Left lung (tissue), 10 donors: ENCODE results near the gene SPTBN4. TPM values are rescaled to one million over a fixed set of nuclear protein-coding genes. Genes with fewer than 3 reads are reported as not detected.
"Not testable (repeated sequence)": the region's sequence is repeated elsewhere in the genome, so short reads cannot be mapped to it uniquely, and the experiment has no call there.

Experiments
- ATAC-seq: fragments of 200-7000 bp; cut with Tn5 transposase; one replicate; pipeline ENCODE4 v1.9.1; 2020; ENCODE audit warnings: moderate library complexity
- DNase-seq, 4 donors: peaks; one replicate each; pipeline ENCODE4 v3.0.0-alpha.2; 2013 to 2020
- H3K27ac ChIP-seq, 2 donors: fragments of 200-600 bp; sonication (generic) in 1 of 2; one replicate each; pipeline versions ENCODE4 v1.5.0 to v1.8.0; 2020 to 2021
- H3K27me3 ChIP-seq, 2 donors: fragments of 200-600 bp; sonication (generic) in 1 of 2; one replicate each; pipeline versions ENCODE4 v1.5.0 to v1.8.0; 2020 to 2021
- H3K36me3 ChIP-seq, 2 donors: fragments of 200-600 bp; sonication (generic) in 1 of 2; one replicate each; pipeline versions ENCODE4 v1.5.0 to v1.8.0; 2020 to 2021
- H3K4me1 ChIP-seq, 2 donors: fragments of 200-600 bp; one replicate each; pipeline ENCODE4 v1.8.0; 2021
- H3K4me3 ChIP-seq, 2 donors: fragments of 200-600 bp; sonication (generic) in 1 of 2; one replicate each; pipeline versions ENCODE4 v1.5.0 to v1.8.0; 2020 to 2021; ENCODE audit warnings: mild to moderate bottlenecking in 1 of 2
- H3K9me3 ChIP-seq, 2 donors: fragments of 200-600 bp; sonication (generic) in 1 of 2; one replicate each; pipeline versions ENCODE4 v1.5.0 to v1.8.0; 2020 to 2021
- CTCF ChIP-seq, 2 donors: fragments of 200-600 bp; sonication (generic) in 1 of 2; IDR thresholded peaks; one replicate each; pipeline versions ENCODE4 v1.5.0 to v1.8.0; 2021; ENCODE audit warnings: antibody characterized with exemption in 2 of 2
- intact Hi-C, 2 donors: fragments of 100-400 bp; cut with DNase I; formaldehyde crosslinking; loops; one replicate each; pipeline versions ENCODE4 v1.11.2 to v1.14.2; 2022
- polyA plus RNA-seq, 6 donors: library from polyadenylated mRNA; unstranded; fragments of 120-200 nt; gene quantifications; one replicate each; pipeline ENCODE4 v1.2.1, GENCODE V29; 2013; ENCODE audit not compliant: insufficient read length in 6 of 6
- total RNA-seq, 2 donors: library from RNA; stranded (reverse); fragmentation: NEBNext Ultra II Directional; extraction: Animal tissue kit (Norgen Biotek cat#: 25700); gene quantifications; one replicate each; pipeline ENCODE4 v1.2.1, GENCODE V29; 2021
- donor health status: DM: no; HTN: yes; CAD: no.
- donor health status: DM: no; HTN: no; CAD: no.

SPTBN4 gene
- total and polyA plus RNA-seq, 8 donors = 0.42 to 2.5 (median 1.3) TPM

DNA sequence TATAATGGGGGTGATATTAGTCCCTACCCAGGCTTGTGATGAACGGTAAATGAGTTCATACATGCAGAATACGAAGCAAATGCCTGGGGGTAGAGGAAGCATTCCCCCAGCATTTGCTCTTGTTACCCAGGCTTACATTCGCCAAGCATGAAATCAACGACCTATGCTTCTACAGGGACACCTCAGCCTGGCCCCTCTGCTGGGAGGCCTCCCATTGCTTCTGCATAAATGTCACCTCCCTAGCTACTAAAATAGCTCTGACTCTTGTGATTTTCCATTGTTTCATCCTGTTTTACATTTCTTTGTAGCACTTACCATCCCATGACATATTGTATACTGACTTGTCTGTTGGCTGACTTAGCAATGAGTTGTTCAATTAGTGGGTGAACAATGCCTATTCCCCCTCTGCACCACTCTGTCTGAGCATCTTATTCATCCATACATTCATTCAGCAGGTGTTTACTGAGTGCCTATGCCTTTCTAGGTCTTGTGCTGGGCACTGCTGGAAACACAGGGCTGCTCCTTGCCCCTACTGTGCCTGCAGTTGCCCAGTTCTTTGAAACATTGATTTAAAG is 47.0 kb downstream of the SPTBN4 start:
- ATAC-seq = no peak
- Histone ChIP-seq H3K27me3 (peaks cover 34 to 89% of the 10 kb centered on the region in 2 donors), H3K4me3 (no peak overlapping the region)

DNA sequence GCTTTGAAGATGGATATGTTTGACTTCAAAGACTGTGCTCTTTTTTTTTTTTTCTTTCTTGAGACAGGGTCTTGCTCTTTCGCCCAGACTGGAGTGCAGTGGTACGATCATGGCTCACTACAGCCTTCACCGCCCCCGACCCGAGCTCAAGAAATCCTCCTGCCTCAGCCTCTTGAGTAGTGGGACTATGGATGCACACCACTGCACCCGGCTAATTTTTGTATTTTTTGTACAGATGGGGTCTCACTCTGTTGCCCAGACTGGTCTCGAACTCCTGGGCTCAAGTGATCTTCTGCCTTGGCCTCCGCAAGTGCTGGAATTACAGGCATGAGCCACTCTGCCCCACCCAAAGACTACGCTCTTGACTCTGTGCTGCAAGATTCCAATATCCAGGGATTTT is 50.4 kb downstream of the SPTBN4 start:
- Histone ChIP-seq H3K4me3 (no peak overlapping the region), H3K27ac (no peak overlapping the region), H3K36me3 (no peaks in the 10 kb centered on the region), H3K4me1 (peaks cover 0 to 13% of the 10 kb centered on the region in 2 donors), H3K9me3 (no peaks in the 10 kb centered on the region), H3K27me3 (peaks cover 32 to 91% of the 10 kb centered on the region in 2 donors)
- TF ChIP-seq CTCF (IDR thresholded peaks at IDR 0.05) = no peak
- ATAC-seq = no peak
- DNase-seq = no peak
- intact Hi-C loops = no loop called here

More for the DNA sequence above, 47.0 kb downstream of the SPTBN4 start:
- intact Hi-C loops = no loop called here
- Histone ChIP-seq H3K9me3 (no peaks in the 10 kb centered on the region), H3K36me3 (no peaks in the 10 kb centered on the region), H3K4me1 (peaks cover 0 to 7% of the 10 kb centered on the region in 2 donors), H3K27ac (no peak overlapping the region)
- DNase-seq = no peak
- no peak for TF ChIP-seq CTCF (IDR thresholded peaks at IDR 0.05)

DNA sequence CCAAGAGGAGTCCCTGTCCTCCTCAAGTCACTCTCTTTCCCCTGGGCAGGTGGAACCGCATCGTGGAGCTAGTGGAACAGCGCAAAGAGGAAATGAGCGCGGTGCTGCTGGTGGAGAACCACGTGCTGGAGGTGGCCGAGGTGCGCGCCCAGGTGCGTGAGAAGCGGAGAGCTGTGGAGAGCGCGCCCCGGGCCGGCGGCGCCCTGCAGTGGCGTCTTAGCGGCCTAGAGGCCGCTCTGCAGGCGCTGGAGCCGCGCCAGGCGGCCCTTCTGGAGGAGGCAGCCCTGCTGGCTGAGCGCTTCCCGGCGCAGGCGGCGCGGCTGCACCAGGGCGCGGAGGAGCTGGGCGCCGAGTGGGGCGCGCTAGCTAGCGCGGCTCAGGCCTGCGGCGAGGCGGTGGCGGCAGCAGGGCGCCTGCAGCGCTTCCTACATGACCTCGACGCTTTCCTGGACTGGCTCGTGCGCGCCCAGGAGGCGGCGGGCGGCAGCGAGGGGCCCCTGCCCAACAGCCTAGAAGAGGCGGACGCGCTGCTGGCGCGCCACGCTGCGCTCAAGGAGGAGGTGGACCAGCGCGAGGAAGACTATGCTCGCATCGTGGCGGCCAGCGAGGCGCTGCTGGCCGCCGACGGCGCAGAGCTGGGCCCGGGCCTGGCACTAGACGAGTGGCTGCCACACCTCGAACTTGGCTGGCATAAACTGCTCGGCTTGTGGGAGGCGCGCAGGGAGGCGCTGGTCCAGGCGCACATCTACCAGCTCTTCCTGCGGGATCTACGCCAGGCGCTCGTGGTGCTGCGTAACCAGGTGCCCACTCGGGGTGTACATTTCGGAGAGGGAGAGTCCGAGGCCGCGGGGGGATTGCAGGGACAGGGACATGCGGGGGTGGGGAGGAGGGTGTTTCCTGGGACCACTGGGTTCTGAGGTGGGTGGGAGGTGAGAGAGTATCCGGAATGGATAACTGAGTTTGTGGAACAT is 52.8 kb downstream of the SPTBN4 start:
- Histone ChIP-seq H3K4me3 (no peak overlapping the region), H3K9me3 (no peaks in the 10 kb centered on the region), H3K27me3 (peaks cover 9 to 81% of the 10 kb centered on the region in 2 donors), H3K4me1 (peaks cover 0 to 10% of the 10 kb centered on the region in 2 donors), H3K36me3 (no peaks in the 10 kb centered on the region), H3K27ac (no peak overlapping the region)
- intact Hi-C loops = no loop called here
- ATAC-seq (peak; percentile 76), DNase-seq (peak in 1 of 4 donors; percentile 75)
- TF ChIP-seq CTCF (IDR thresholded peaks at IDR 0.05) = no peak

GRCh38 chr19:40521276-40521675 is 54.5 kb downstream of the SPTBN4 start:
- Histone ChIP-seq H3K4me1 (peaks cover 0 to 10% of the 10 kb centered on the region in 2 donors), H3K27me3 (peaks cover 6 to 83% of the 10 kb centered on the region in 2 donors), H3K36me3 (no peaks in the 10 kb centered on the region), H3K27ac (no peak overlapping the region), H3K9me3 (no peaks in the 10 kb centered on the region), H3K4me3 (no peak overlapping the region)
- intact Hi-C loops = no loop called here
- DNase-seq (no peak), ATAC-seq (no peak)
- peak in 1 of 2 donors; percentile 12 for TF ChIP-seq CTCF (IDR thresholded peaks at IDR 0.05)

- intact Hi-C loops, ATAC-seq: not testable (repeated sequence)
Measured at GRCh38 chr19:40521900-40522299, 55.1 kb downstream of the SPTBN4 start.

More at GRCh38 chr19:40521900-40522299, 55.1 kb downstream of the SPTBN4 start:
- H3K9me3 ChIP-seq, DNase-seq, H3K36me3 ChIP-seq, H3K4me3 ChIP-seq, H3K27ac ChIP-seq: not testable (repeated sequence)
- Histone ChIP-seq H3K27me3 (peaks cover 6 to 82% of the 10 kb centered on the region in 2 donors), H3K4me1 (peaks cover 0 to 10% of the 10 kb centered on the region in 2 donors)
